ENCODE results near the gene MTM1. TPM values are rescaled to one million over a fixed set of nuclear protein-coding genes. Genes with fewer than 3 reads are reported as not detected.

MTM1 gene
- total RNA-seq, result 8.4 and 13.4 TPM in 2 replicates

DNA sequence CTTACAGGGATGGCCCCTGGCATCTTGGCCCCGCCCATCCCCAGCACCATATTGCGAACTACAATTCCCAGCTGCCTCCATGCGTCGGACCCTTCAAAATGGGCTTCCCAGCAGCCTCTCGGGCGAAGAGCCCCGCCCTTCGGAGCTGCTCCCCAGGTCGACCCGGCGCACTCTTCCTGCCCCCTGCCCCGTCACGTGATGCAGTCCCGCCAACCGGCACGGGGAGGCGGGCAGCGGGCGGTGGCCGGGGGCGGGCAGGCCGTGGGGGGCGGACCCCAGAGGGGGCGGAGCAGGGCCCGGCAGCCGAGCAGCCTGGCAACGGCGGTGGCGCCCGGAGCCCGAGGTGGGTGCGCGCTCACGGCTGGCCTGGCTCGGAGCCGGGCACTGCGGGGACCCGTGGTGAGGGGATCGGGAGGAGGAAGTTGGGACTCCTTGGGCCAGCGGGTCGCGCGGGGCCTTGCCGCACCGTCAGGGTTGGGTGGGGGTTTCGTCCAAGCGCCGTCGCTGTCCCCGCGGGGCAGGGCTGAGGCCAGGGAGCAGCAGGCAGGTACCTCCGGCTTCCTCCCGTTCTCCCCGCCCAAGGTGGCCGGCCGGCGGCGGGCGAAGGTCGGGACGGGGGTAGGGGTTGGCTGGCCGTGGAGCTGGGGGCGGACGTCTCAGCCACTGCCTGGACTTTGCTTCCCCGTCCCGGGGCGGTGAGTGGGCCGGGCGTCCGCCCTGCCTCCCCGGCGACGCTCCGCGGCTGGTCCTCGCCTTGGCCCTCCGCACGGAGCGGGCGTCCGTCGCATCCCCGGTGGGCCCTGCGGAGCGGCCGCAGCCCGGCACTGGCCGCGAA is at the start of gene MTM1:
Gene MTM1 (plus strand): TSS at position 302 of the 835 bp plus-strand sequence. CDS start 23,994 bp downstream, outside the sequence.
- peak within 1 kb of the TSS; percentile 72 for H3K4me3 ChIP-seq (ENCODE audit: low read depth, low read length)

GRCh38 chrX:150522494-150522893 is 45.9 kb upstream of the MTM1 start:
- no peak overlapping the region for H3K4me3 ChIP-seq (ENCODE audit: low read depth, low read length)
- no peak for DNase-seq (ENCODE audit: low read depth)
- TF ChIP-seq, protein P1, sequence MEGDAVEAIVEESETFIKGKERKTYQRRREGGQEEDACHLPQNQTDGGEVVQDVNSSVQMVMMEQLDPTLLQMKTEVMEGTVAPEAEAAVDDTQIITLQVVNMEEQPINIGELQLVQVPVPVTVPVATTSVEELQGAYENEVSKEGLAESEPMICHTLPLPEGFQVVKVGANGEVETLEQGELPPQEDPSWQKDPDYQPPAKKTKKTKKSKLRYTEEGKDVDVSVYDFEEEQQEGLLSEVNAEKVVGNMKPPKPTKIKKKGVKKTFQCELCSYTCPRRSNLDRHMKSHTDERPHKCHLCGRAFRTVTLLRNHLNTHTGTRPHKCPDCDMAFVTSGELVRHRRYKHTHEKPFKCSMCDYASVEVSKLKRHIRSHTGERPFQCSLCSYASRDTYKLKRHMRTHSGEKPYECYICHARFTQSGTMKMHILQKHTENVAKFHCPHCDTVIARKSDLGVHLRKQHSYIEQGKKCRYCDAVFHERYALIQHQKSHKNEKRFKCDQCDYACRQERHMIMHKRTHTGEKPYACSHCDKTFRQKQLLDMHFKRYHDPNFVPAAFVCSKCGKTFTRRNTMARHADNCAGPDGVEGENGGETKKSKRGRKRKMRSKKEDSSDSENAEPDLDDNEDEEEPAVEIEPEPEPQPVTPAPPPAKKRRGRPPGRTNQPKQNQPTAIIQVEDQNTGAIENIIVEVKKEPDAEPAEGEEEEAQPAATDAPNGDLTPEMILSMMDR (IDR thresholded peaks at IDR 0.05; ENCODE audit: insufficient read depth, low read depth, low read length), result no peak

More for the DNA sequence above, at the start of gene MTM1:
- TF ChIP-seq, protein P1 (IDR thresholded peaks at IDR 0.05; ENCODE audit: insufficient read depth, low read depth, low read length), result no peak
- DNase-seq (ENCODE audit: low read depth), result peak; percentile 95

GRCh38 chrX:150525061-150525919 is 43.1 kb upstream of the MTM1 start:
- TF ChIP-seq, protein P1 (IDR thresholded peaks at IDR 0.05; ENCODE audit: insufficient read depth, low read depth, low read length), result no peak
- no peak for DNase-seq (ENCODE audit: low read depth)
- H3K4me3 ChIP-seq (ENCODE audit: low read depth, low read length), result no peak overlapping the region

- TF ChIP-seq, protein P1 (IDR thresholded peaks at IDR 0.05; ENCODE audit: insufficient read depth, low read depth, low read length), result no peak
- no peak overlapping the region for H3K4me3 ChIP-seq (ENCODE audit: low read depth, low read length)
- no peak for DNase-seq (ENCODE audit: low read depth)
These were observed 41.7 kb upstream of the MTM1 start for GRCh38 chrX:150526692-150527091.

DNA sequence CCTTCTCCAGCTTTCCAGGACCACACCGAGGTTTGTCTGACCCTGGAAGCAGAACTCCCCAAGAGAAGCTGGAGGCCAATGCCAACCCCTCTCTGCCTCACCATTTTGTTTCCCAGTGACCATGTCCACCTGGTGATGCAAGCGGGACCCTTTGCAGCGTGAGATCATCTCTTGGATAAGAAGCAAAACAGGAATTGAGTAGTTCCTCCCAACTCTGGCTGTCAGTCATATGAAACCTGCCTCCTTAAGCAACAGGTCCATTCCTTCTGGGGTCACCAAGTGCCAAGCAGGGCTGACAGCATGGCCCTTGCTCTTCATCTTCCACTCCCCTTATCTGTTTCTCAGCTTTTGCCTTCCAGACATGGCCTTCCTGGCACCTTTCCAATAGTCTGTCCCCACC is 41.3 kb upstream of the MTM1 start:
- DNase-seq (ENCODE audit: low read depth), result no peak
- TF ChIP-seq, protein P1 (IDR thresholded peaks at IDR 0.05; ENCODE audit: insufficient read depth, low read depth, low read length), result no peak
- no peak overlapping the region for H3K4me3 ChIP-seq (ENCODE audit: low read depth, low read length)

GRCh38 chrX:150529587-150529986 is 38.8 kb upstream of the MTM1 start:
- DNase-seq (ENCODE audit: low read depth), result no peak
- no peak overlapping the region for H3K4me3 ChIP-seq (ENCODE audit: low read depth, low read length)
- TF ChIP-seq, protein P1 (IDR thresholded peaks at IDR 0.05; ENCODE audit: insufficient read depth, low read depth, low read length), result no peak

Data from fibroblast of villous mesenchyme (primary cell).